ENCODE measurements around the gene EVI5. TPM values are rescaled to one million over a fixed set of nuclear protein-coding genes. Genes with fewer than 3 reads are reported as not detected.

The EVI5 gene
- total RNA-seq, 1 experiment from 2014 or later = 38.2 TPM

DNA sequence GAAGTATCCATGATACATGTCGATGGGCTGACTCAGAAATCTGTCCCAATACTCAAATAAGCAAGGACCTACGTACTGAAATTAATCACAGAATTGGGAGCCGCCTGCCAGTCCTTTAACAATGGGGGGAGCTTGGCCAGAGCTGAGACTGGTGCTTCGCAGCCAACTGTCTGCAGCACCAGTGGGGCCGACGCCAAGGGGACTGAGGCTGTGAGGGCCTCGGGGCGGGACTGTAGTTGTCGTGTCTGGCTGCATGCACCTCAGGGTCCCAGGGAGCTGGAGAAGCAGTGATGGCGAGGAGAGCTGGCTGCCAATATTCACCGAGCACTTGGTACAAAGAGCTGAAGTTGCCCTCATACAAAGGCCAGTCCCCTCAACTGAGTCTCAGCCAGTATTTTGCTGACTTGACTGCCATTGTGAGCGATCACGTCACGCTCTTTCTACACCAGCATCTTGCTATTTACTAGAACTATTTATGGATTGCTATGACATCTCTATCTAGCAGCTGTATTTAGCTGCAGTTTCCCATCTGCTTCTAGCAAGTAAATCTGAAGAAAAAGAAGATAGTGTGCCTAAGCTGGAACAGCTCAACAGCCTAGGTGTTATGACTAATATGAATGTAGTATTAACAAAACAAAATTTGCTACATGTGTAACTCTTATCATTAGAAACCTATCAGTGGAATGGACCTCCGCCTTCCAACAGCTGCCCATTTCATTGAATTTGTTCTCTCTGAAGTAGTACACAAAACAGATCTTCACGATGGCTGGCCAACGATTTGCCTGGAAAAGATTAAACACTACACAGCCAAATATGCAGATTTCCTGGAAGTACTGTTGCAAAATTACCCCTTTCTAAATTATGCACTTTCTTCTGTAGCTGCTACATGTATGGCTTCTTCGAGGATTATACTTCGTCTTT is 29.1 kb downstream of the EVI5 start:
- POLR2A ChIA-PET (ENCODE audit: unreplicated experiment) = no interaction called here
- DNase-seq = no peak
- intact Hi-C loops (cut with micrococcal nuclease) = no loop called here
- H3K4me3 ChIP-seq (ENCODE audit: low read length) = no peak overlapping the region
- no peaks in the 10 kb centered on the region for H3K36me3 ChIP-seq (ENCODE audit: low read depth, low read length)
- no peak for ATAC-seq
- TF ChIP-seq, protein P1, sequence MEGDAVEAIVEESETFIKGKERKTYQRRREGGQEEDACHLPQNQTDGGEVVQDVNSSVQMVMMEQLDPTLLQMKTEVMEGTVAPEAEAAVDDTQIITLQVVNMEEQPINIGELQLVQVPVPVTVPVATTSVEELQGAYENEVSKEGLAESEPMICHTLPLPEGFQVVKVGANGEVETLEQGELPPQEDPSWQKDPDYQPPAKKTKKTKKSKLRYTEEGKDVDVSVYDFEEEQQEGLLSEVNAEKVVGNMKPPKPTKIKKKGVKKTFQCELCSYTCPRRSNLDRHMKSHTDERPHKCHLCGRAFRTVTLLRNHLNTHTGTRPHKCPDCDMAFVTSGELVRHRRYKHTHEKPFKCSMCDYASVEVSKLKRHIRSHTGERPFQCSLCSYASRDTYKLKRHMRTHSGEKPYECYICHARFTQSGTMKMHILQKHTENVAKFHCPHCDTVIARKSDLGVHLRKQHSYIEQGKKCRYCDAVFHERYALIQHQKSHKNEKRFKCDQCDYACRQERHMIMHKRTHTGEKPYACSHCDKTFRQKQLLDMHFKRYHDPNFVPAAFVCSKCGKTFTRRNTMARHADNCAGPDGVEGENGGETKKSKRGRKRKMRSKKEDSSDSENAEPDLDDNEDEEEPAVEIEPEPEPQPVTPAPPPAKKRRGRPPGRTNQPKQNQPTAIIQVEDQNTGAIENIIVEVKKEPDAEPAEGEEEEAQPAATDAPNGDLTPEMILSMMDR (conservative IDR thresholded peaks at IDR 0.05; ENCODE audit: low read depth, low read length) = no peak
- TF ChIP-seq EZH2phosphoT487 (IDR thresholded peaks at IDR 0.05; ENCODE audit: borderline replicate concordance, low read length) (no peak), EZH2 (IDR thresholded peaks at IDR 0.05; ENCODE audit: low read length, unreplicated experiment) (no peak)
- no peak overlapping the region for H3K9ac ChIP-seq (ENCODE audit: low read length)
- no peak overlapping the region for H3K4me2 ChIP-seq (ENCODE audit: low read length)
- no peak overlapping the region for H2AFZ ChIP-seq (ENCODE audit: low read length)
- BruUV-seq (replicated peaks) = no TSS peak
- H4K20me1 ChIP-seq (ENCODE audit: low read length) = no peaks in the 10 kb centered on the region; the same call in 1 of the 2 replicates
- peaks cover 22% of the 10 kb centered on the region for H3K4me1 ChIP-seq (ENCODE audit: insufficient read depth, low read length)
- no peaks in the 10 kb centered on the region for H3K27me3 ChIP-seq (ENCODE audit: low read length)
- H3F3A ChIP-seq (ENCODE audit: low read length, unreplicated experiment) = no peaks in the 10 kb centered on the region
- no peaks in the 10 kb centered on the region for H3K9me3 ChIP-seq (ENCODE audit: low read length)
- H3K79me2 ChIP-seq (ENCODE audit: low read length) = 0 out of 2 replicates have a peak, but pooled peaks cover 11% of the 10 kb centered on the region
- H3K27ac ChIP-seq (ENCODE audit: low read length) = no peak overlapping the region
- CTCF ChIA-PET = no interaction called here
- H3K9me2 ChIP-seq (replicated peaks; ENCODE audit: low read length) = no peaks in the 10 kb centered on the region

DNA sequence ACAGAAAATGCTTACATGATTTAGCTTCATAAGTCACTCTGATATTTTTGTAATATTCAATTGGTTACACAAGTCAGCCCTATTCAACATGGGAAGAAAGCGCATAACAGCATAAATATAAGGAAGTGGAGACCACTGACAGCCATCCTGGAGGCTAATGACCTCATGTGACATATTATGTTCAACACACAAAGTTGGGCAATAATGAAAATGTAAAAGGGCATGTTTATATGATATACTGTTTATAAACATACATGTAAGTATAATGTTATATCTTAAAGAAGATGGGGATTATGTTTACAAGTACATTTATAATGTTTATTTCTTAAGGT is 30.2 kb downstream of the EVI5 start:
- DNase-seq = no peak
- no peak for ATAC-seq
- Histone ChIP-seq H3K9me2 (replicated peaks; ENCODE audit: low read length) (no peaks in the 10 kb centered on the region), H4K20me1 (ENCODE audit: low read length) (no peaks in the 10 kb centered on the region; the same call in 1 of the 2 replicates), H3K9me3 (ENCODE audit: low read length) (no peaks in the 10 kb centered on the region), H3K4me1 (ENCODE audit: insufficient read depth, low read length) (peaks cover 22% of the 10 kb centered on the region), H3F3A (ENCODE audit: low read length, unreplicated experiment) (no peaks in the 10 kb centered on the region), H3K4me2 (ENCODE audit: low read length) (no peak overlapping the region), H3K9ac (ENCODE audit: low read length) (no peak overlapping the region), H2AFZ (ENCODE audit: low read length) (no peak overlapping the region), H3K4me3 (ENCODE audit: low read length) (no peak overlapping the region), H3K27ac (ENCODE audit: low read length) (no peak overlapping the region), H3K36me3 (ENCODE audit: low read depth, low read length) (no peaks in the 10 kb centered on the region), H3K79me2 (ENCODE audit: low read length) (0 out of 2 replicates have a peak, but pooled peaks cover 11% of the 10 kb centered on the region), H3K27me3 (ENCODE audit: low read length) (no peaks in the 10 kb centered on the region)
- POLR2A ChIA-PET (ENCODE audit: unreplicated experiment) = no interaction called here
- no TSS peak for BruUV-seq (replicated peaks)
- TF ChIP-seq, protein P1 (conservative IDR thresholded peaks at IDR 0.05; ENCODE audit: low read depth, low read length) = no peak
- TF ChIP-seq EZH2phosphoT487 (IDR thresholded peaks at IDR 0.05; ENCODE audit: borderline replicate concordance, low read length) (no peak), EZH2 (IDR thresholded peaks at IDR 0.05; ENCODE audit: low read length, unreplicated experiment) (no peak)
- CTCF ChIA-PET = no interaction called here
- intact Hi-C loops (cut with micrococcal nuclease) = no loop called here

Data from PC-3 (cell line).